ENCODE measurements around the gene CADM1.

- no peak for TF ChIP-seq YY1 (IDR thresholded peaks at IDR 0.05; ENCODE audit: insufficient read depth, insufficient read length)
- TF ChIP-seq ZNF274 (IDR thresholded peaks at IDR 0.05; ENCODE audit: low read depth, low read length): no peak
- TF ChIP-seq SUZ12 (IDR thresholded peaks at IDR 0.05; ENCODE audit: extremely low read depth, insufficient read depth, insufficient read length): no peak
Observed at GRCh38 chr11:115407496-115407895, 96.7 kb downstream of the CADM1 start.

All from NT2/D1 (cell line).